NCI-H460 (cell line): ENCODE results near the gene SOBP. TPM values are rescaled to one million over a fixed set of nuclear protein-coding genes. Genes with fewer than 3 reads are reported as not detected.
"Not testable (repeated sequence)": the region's sequence is repeated elsewhere in the genome, so short reads cannot be mapped to it uniquely, and the experiment has no call there.

Experiments used
- DNase-seq: peaks from one replicate; pipeline ENCODE4 v3.0.0-alpha.2; 2016; ENCODE audit warnings: low read depth; ENCODE audit errors: extremely low read depth
- total RNA-seq: library from RNA; depleted of rRNA; stranded (reverse); fragments of >200 nt; shearing (Covaris generic); gene quantifications from 2 replicates; pipeline ENCODE4 v1.2.3, GENCODE V29; 2014

The SOBP gene
- total RNA-seq, 1 experiment from 2014 or later, result 0.59 TPM

GRCh38 chr6:107547451-107547840 is 57.5 kb downstream of the SOBP start:
- DNase-seq, result no peak

- no peak for DNase-seq
Observed at GRCh38 chr6:107550241-107550840, 60.4 kb downstream of the SOBP start.

GRCh38 chr6:107550906-107551305 is 61.0 kb downstream of the SOBP start:
- no peak for DNase-seq

- not testable (repeated sequence) for DNase-seq
Observed at GRCh38 chr6:107553121-107553520, 63.2 kb downstream of the SOBP start.

GRCh38 chr6:107554326-107554725 is 64.4 kb downstream of the SOBP start:
- DNase-seq, result no peak

GRCh38 chr6:107554918-107555317 is 65.0 kb downstream of the SOBP start:
- DNase-seq, result no peak

GRCh38 chr6:107555449-107555848 is 65.5 kb downstream of the SOBP start:
- no peak for DNase-seq

GRCh38 chr6:107556082-107556481 is 66.2 kb downstream of the SOBP start:
- no peak for DNase-seq

- DNase-seq, result no peak
Observed at GRCh38 chr6:107557698-107558097, 67.8 kb downstream of the SOBP start.

GRCh38 chr6:107560657-107561056 is 70.7 kb downstream of the SOBP start:
- no peak for DNase-seq

GRCh38 chr6:107561306-107561705 is 71.4 kb downstream of the SOBP start:
- no peak for DNase-seq

GRCh38 chr6:107563694-107564588 is 74.0 kb downstream of the SOBP start:
- no peak for DNase-seq

GRCh38 chr6:107564589-107564951 is 74.7 kb downstream of the SOBP start:
- no peak for DNase-seq

- DNase-seq, result no peak
Observed at GRCh38 chr6:107565165-107565723, 75.3 kb downstream of the SOBP start.

GRCh38 chr6:107567643-107568042 is 77.7 kb downstream of the SOBP start:
- DNase-seq, result no peak

- DNase-seq, result no peak
Observed at GRCh38 chr6:107569473-107569872, 79.6 kb downstream of the SOBP start.

GRCh38 chr6:107571354-107571753 is 81.4 kb downstream of the SOBP start:
- no peak for DNase-seq

GRCh38 chr6:107572886-107573285 is 83.0 kb downstream of the SOBP start:
- no peak for DNase-seq

- DNase-seq, result no peak
Observed at GRCh38 chr6:107574856-107575255, 84.9 kb downstream of the SOBP start.

GRCh38 chr6:107576852-107577251 is 86.9 kb downstream of the SOBP start:
- DNase-seq, result no peak

GRCh38 chr6:107578642-107579341 is 88.9 kb downstream of the SOBP start:
- DNase-seq, result no peak
